ENCODE measurements around the gene TARBP1. TPM values are rescaled to one million over a fixed set of nuclear protein-coding genes. Genes with fewer than 3 reads are reported as not detected.

TARBP1 gene
- total and polyA plus RNA-seq, 2 of the 4 experiments (the other 2 are of a cell fraction) = 10.6 to 17.7 TPM

- BruUV-seq (replicated peaks) = no TSS peak
- H3K14ac ChIP-seq (replicated peaks; ENCODE audit: low read depth, low read length) = no peak overlapping the region
Observed at GRCh38 chr1:234525099-234525799, 46.3 kb upstream of the TARBP1 start.

More at GRCh38 chr1:234525099-234525799, 46.3 kb upstream of the TARBP1 start:
- H3K4ac ChIP-seq (ENCODE audit: low read depth, low read length) = peak overlapping the region; percentile 19; the same call in 1 of the 2 replicates
- no peaks in the 10 kb centered on the region for H4K20me1 ChIP-seq (ENCODE audit: insufficient read depth, low read length)
- no peak overlapping the region for H3K4me3 ChIP-seq (ENCODE audit: insufficient read depth, low read depth, low read length)
- intact Hi-C loops (cut with micrococcal nuclease) = no loop called here
- peaks cover 15% of the 10 kb centered on the region for H3K4me1 ChIP-seq (ENCODE audit: control insufficient read depth, insufficient read depth, low read length)
- H3K36me3 ChIP-seq (ENCODE audit: control insufficient read depth, insufficient read depth, low read length) = no peaks in the 10 kb centered on the region
- POLR2A ChIA-PET (ENCODE audit: unreplicated experiment) = no interaction called here
- no peaks in the 10 kb centered on the region for H3K79me1 ChIP-seq (ENCODE audit: low read depth in 1 of 2, low read length in 2 of 2)
- peak overlapping the region; percentile 50; the same call in 1 of the 2 replicates for H2BK120ac ChIP-seq (ENCODE audit: low read depth, low read length)
- no peak overlapping the region for H3K9ac ChIP-seq (ENCODE audit: low read depth, low read length)
- H3K23ac ChIP-seq (ENCODE audit: low read depth, low read length) = no peak overlapping the region
- H3K9me1 ChIP-seq (ENCODE audit: insufficient read depth, low read length) = peaks cover 10% of the 10 kb centered on the region
- in situ Hi-C loops (cut with MboI; ENCODE audit: low sequenced_read_pairs) = no loop called here
- H4K8ac ChIP-seq (ENCODE audit: low read depth in 2 of 2, low read length in 2 of 2) = no peak overlapping the region
- dilution Hi-C loops (cut with HindIII; ENCODE audit: low sequenced_read_pairs, unreplicated experiment) = no loop called here
- H3K56ac ChIP-seq (ENCODE audit: extremely low read depth, insufficient read depth, low read length) = no peak overlapping the region
- peak overlapping the region; percentile 50 for H3K18ac ChIP-seq (ENCODE audit: low read depth, low read length)
- peak overlapping the region; percentile 61; the same call in 1 of the 2 replicates for H2AK5ac ChIP-seq (ENCODE audit: low read depth, low read length)
- no peak overlapping the region for H2AFZ ChIP-seq (replicated peaks; ENCODE audit: low read length, poor library complexity)
- WGBS, 2 experiments (ENCODE audit: extremely low coverage in 2 of 2, insufficient read length in 1 of 2) = 100% methylated on average over 1 of the region's 5 CpGs; no CpG with 5 or more reads in 1 of the 2 experiments
- H2BK20ac ChIP-seq (ENCODE audit: low read depth, low read length) = peak overlapping the region; percentile 44
- H3K27me3 ChIP-seq (ENCODE audit: control insufficient read depth, insufficient read depth, low read length) = no peaks in the 10 kb centered on the region
- H4K5ac ChIP-seq (ENCODE audit: low read depth, low read length) = peak overlapping the region; percentile 49; the same call in 1 of the 2 replicates
- TF ChIP-seq SMC3 (IDR thresholded peaks at IDR 0.05; ENCODE audit: low read depth, low read length) (no peak), MAZ (IDR thresholded peaks at IDR 0.05; ENCODE audit: borderline replicate concordance, low read depth, low read length) (no peak), MXI1 (IDR thresholded peaks at IDR 0.05; ENCODE audit: borderline replicate concordance, low read depth, low read length) (no peak), MAFK (IDR thresholded peaks at IDR 0.05; ENCODE audit: low read depth, low read length) (no peak)
- no peak overlapping the region for H3K4me2 ChIP-seq (ENCODE audit: low read depth, low read length)
- peak overlapping the region; percentile 80; the same call in 2 of the 3 replicates for H2BK15ac ChIP-seq (ENCODE audit: low read depth, low read length)
- no peak overlapping the region for H2AK9ac ChIP-seq (replicated peaks; ENCODE audit: low read depth, low read length, poor library complexity)
- no peak for DNase-seq
- ATAC-seq (ENCODE audit: low read depth) = no peak
- no peak overlapping the region for H3K27ac ChIP-seq (ENCODE audit: insufficient read depth, low read length)
- H4K91ac ChIP-seq (ENCODE audit: insufficient read depth, low read depth, low read length) = peak overlapping the region; percentile 3
- no peak overlapping the region for H2BK5ac ChIP-seq (ENCODE audit: low read depth, low read length, poor library complexity, severe bottlenecking)
- CTCF ChIA-PET = no interaction called here
- no peaks in the 10 kb centered on the region for H3K9me3 ChIP-seq (ENCODE audit: control insufficient read depth, insufficient read depth, low read length)

All from IMR-90 (cell line).